Panc1 (cell line): ENCODE results near the gene POLD3. TPM values are rescaled to one million over a fixed set of nuclear protein-coding genes. Genes with fewer than 3 reads are reported as not detected.

Source experiments
- ATAC-seq: fragments of 200-7000 bp; cut with Tn5 transposase; 2 replicates; pipeline ENCODE4 v1.9.1; 2020; ENCODE audit warnings: mild to moderate bottlenecking, moderate library complexity
- BruUV-seq: library from RNA; stranded (reverse); fragments of 400-500 nt; replicated peaks from 2 replicates; lab custom pipeline; 2021; lab: Mats Ljungman, UMichigan
- CTCF ChIA-PET: fragments of 300-600 bp; sonication (Branson Sonifier 250); formaldehyde crosslinking; loops from one replicate; lab custom pipeline; 2022; ENCODE audit warnings: antibody characterized with exemption; lab: Charles Lee
- POLR2A ChIA-PET: fragments of 300-600 bp; sonication (Branson Sonifier 250); formaldehyde crosslinking; loops from one replicate; lab custom pipeline; 2022; ENCODE audit warnings: antibody characterized with exemption; lab: Charles Lee
- DNase-seq: peaks from one replicate; pipeline ENCODE4 v3.0.0-alpha.2; 2010; ENCODE audit warnings: low read depth, low spot score
- H3K27ac ChIP-seq: 2 replicates; pipeline ENCODE4 v1.5.1; 2011; ENCODE audit warnings: mild to moderate bottlenecking, low read length, inconsistent platforms
- H3K27me3 ChIP-seq: fragments of 200-500 bp; sonication (Bioruptor generic); 2 replicates; pipeline ENCODE4 v1.6.0; 2014; ENCODE audit warnings: low read length, inconsistent platforms; ENCODE audit not compliant: control insufficient read depth, insufficient read depth
- H3K36me3 ChIP-seq: fragments of 200-500 bp; sonication (Bioruptor generic); 2 replicates; pipeline ENCODE4 v1.5.1; 2014; ENCODE audit warnings: inconsistent platforms, mild to moderate bottlenecking, low read length, moderate library complexity; ENCODE audit not compliant: control insufficient read depth, insufficient read depth
- H3K4me1 ChIP-seq: 2 replicates; pipeline ENCODE4 v1.5.1; 2011; ENCODE audit warnings: inconsistent platforms, mild to moderate bottlenecking, low read length, moderate library complexity; ENCODE audit not compliant: control insufficient read depth, insufficient read depth
- H3K4me3 ChIP-seq, 2 experiments: 2 replicates each; pipeline ENCODE4 v1.5.1; 2011 to 2012; ENCODE audit warnings: low read depth in 2 of 2, low read length in 2 of 2, mild to moderate bottlenecking in 2 of 2, inconsistent platforms in 1 of 2, moderate library complexity in 1 of 2
- H3K9me3 ChIP-seq: fragments of 200-500 bp; sonication (Bioruptor generic); 2 replicates; pipeline ENCODE4 v1.5.1; 2014; ENCODE audit warnings: low read depth, mild to moderate bottlenecking, inconsistent platforms, low read length, moderate library complexity; ENCODE audit not compliant: control insufficient read depth, insufficient read depth
- POLR2AphosphoS5 ChIP-seq: IDR thresholded peaks from 2 replicates; pipeline ENCODE4 v1.6.1; 2012; ENCODE audit warnings: mild to moderate bottlenecking, low read depth, low read length, moderate library complexity
- SIN3A ChIP-seq: IDR thresholded peaks from 2 replicates; pipeline ENCODE4 v1.6.1; 2012; ENCODE audit warnings: low read depth, mild to moderate bottlenecking, low read length, moderate library complexity, borderline replicate concordance; ENCODE audit not compliant: insufficient read depth
- TCF7L2 ChIP-seq: IDR thresholded peaks from 2 replicates; pipeline ENCODE4 v1.6.1; 2011; ENCODE audit warnings: mild to moderate bottlenecking, low read depth, low read length, inconsistent platforms
- in situ Hi-C: cut with HindIII; loops from 2 replicates; pipeline ENCODE4 v1.10.0; 2016; ENCODE audit warnings: low sequenced_read_pairs, low pct_unique_long_range_greater_than_20kb
- intact Hi-C: fragments of 100-400 bp; cut with micrococcal nuclease; formaldehyde crosslinking; loops from one replicate; pipeline ENCODE4 v1.10.0; 2022; ENCODE audit not compliant: unreplicated experiment
- total RNA-seq: library from RNA; stranded (reverse); gene quantifications from one replicate; pipeline ENCODE4 v1.2.1, GENCODE V29; 2021; ENCODE audit not compliant: unreplicated experiment
- TF ChIP-seq, protein P1 (sequence below), 2 experiments: IDR thresholded peaks; 2 replicates each; pipeline ENCODE4 v1.6.1; 2011 to 2012; ENCODE audit warnings: low read depth in 2 of 2, control low read depth in 1 of 2, low read length in 1 of 2, mild to moderate bottlenecking in 1 of 2, moderate library complexity in 1 of 2; ENCODE audit not compliant: insufficient read depth in 1 of 2
- TF ChIP-seq, protein P2 (sequence below): fragments of 450-650 bp; IDR thresholded peaks from 2 replicates; pipeline ENCODE4 v1.5.1; 2017; ENCODE audit warnings: mild to moderate bottlenecking

POLD3 gene
- total RNA-seq, 1 experiment from 2014 or later = 31.7 TPM

DNA sequence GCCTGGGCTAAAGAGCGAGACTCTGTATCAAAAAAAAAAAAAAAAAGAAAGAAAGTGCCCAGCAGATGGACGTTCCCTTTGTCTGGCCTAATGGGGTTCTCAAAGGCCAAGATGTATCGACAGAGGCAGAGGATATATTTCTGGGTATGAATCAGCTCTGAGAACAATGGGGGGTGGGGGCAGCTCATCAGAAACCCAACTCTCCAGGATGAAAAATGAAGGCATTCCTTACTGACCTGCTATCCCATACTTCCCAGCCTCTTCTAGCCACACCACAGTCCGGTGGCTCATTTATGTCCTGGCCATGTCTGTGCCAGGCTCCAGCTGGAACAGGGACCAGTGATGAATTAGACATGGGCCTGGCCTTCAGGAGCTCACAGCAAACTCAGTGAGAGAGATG lies 15.2 kb upstream of the POLD3 start:
- H3K27ac ChIP-seq = no peak overlapping the region
- no TSS peak for BruUV-seq
- H3K9me3 ChIP-seq = no peaks in the 10 kb centered on the region
- intact Hi-C loops (no loop called here), in situ Hi-C loops (no loop called here)
- DNase-seq = no peak
- H3K27me3 ChIP-seq = no peaks in the 10 kb centered on the region; the same call in 1 of the 2 replicates
- CTCF ChIA-PET = no interaction called here
- POLR2A ChIA-PET = no interaction called here
- no peaks in the 10 kb centered on the region for H3K4me1 ChIP-seq
- H3K4me3 ChIP-seq = no peak overlapping the region
- no peak for ATAC-seq
- H3K36me3 ChIP-seq = no peaks in the 10 kb centered on the region
- TF ChIP-seq TCF7L2 (no peak), POLR2AphosphoS5 (no peak), SIN3A (no peak)
- TF ChIP-seq, protein P1, sequence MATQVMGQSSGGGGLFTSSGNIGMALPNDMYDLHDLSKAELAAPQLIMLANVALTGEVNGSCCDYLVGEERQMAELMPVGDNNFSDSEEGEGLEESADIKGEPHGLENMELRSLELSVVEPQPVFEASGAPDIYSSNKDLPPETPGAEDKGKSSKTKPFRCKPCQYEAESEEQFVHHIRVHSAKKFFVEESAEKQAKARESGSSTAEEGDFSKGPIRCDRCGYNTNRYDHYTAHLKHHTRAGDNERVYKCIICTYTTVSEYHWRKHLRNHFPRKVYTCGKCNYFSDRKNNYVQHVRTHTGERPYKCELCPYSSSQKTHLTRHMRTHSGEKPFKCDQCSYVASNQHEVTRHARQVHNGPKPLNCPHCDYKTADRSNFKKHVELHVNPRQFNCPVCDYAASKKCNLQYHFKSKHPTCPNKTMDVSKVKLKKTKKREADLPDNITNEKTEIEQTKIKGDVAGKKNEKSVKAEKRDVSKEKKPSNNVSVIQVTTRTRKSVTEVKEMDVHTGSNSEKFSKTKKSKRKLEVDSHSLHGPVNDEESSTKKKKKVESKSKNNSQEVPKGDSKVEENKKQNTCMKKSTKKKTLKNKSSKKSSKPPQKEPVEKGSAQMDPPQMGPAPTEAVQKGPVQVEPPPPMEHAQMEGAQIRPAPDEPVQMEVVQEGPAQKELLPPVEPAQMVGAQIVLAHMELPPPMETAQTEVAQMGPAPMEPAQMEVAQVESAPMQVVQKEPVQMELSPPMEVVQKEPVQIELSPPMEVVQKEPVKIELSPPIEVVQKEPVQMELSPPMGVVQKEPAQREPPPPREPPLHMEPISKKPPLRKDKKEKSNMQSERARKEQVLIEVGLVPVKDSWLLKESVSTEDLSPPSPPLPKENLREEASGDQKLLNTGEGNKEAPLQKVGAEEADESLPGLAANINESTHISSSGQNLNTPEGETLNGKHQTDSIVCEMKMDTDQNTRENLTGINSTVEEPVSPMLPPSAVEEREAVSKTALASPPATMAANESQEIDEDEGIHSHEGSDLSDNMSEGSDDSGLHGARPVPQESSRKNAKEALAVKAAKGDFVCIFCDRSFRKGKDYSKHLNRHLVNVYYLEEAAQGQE (IDR thresholded peaks at IDR 0.05; ENCODE audit: insufficient read depth in 1 of 2, low read depth in 2 of 2, low read length in 1 of 2) = no peak
- TF ChIP-seq, protein P2, sequence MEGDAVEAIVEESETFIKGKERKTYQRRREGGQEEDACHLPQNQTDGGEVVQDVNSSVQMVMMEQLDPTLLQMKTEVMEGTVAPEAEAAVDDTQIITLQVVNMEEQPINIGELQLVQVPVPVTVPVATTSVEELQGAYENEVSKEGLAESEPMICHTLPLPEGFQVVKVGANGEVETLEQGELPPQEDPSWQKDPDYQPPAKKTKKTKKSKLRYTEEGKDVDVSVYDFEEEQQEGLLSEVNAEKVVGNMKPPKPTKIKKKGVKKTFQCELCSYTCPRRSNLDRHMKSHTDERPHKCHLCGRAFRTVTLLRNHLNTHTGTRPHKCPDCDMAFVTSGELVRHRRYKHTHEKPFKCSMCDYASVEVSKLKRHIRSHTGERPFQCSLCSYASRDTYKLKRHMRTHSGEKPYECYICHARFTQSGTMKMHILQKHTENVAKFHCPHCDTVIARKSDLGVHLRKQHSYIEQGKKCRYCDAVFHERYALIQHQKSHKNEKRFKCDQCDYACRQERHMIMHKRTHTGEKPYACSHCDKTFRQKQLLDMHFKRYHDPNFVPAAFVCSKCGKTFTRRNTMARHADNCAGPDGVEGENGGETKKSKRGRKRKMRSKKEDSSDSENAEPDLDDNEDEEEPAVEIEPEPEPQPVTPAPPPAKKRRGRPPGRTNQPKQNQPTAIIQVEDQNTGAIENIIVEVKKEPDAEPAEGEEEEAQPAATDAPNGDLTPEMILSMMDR = no peak

DNA sequence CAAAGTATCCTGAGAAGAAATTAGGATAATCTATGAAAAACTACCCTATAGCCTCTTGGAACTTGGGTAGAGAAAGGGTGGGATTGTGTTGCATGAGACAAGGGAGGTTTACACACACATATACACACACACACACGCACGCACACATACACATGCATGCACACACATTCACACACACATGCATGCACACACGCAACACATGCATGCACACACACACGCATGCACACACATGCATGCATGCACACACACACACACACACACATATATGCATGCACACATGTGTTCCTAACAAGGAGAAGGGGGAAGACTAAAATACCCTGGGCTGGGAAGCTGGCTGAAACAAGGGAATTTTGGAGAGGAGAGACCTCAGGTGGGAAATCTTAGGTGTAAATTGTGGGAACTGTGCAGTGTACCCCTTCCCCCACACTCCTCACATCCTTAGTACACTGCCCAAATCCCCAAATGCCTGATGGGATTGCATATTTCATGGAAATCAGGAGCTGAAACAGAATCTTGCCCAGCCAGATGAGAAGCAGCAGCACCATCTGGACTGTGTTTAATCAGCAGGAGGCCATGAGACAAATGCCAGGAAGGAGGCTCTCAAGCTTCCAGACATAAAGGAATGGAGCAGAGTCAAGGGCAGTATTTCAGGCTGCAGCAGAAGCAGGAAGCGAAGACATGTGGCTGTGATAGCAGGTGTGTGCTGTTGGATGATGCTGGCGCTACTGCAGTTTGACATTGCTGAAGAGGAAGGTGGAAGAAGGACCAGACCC lies 14.6 kb upstream of the POLD3 start:
- ChIA-PET CTCF (no interaction called here), POLR2A (interaction anchor here (0.6 kb wide), 1 partner anchor 125 kb away, joined by 4 read pairs; no protein-coding TSS in a partner anchor)
- no peaks in the 10 kb centered on the region for H3K27me3 ChIP-seq
- no TSS peak for BruUV-seq
- TF ChIP-seq, protein P2 = no peak
- TF ChIP-seq TCF7L2 = no peak
- TF ChIP-seq, protein P1 (IDR thresholded peaks at IDR 0.05; ENCODE audit: insufficient read depth in 1 of 2, low read depth in 2 of 2, low read length in 1 of 2) = no peak
- no peak for TF ChIP-seq POLR2AphosphoS5
- no peak for TF ChIP-seq SIN3A
- no peaks in the 10 kb centered on the region for H3K4me1 ChIP-seq
- no peak overlapping the region for H3K4me3 ChIP-seq
- H3K9me3 ChIP-seq = no peaks in the 10 kb centered on the region
- intact Hi-C loops (no loop called here), in situ Hi-C loops (no loop called here)
- ATAC-seq (no peak), DNase-seq (no peak)
- no peaks in the 10 kb centered on the region for H3K36me3 ChIP-seq
- H3K27ac ChIP-seq = no peak overlapping the region
